HG03378 (cell line): ENCODE measurements around the gene GAS5.
"Not testable (repeated sequence)": the region's sequence is repeated elsewhere in the genome, so short reads cannot be mapped to it uniquely, and the experiment has no call there.

Source experiments
- ATAC-seq: cut with Tn5 transposase; IDR thresholded peaks from one replicate; pipeline ENCODE4 v1.9.1; 2021; ENCODE audit warnings: mild to moderate bottlenecking, moderate library complexity; ENCODE audit not compliant: unreplicated experiment

Gene GAS5

DNA sequence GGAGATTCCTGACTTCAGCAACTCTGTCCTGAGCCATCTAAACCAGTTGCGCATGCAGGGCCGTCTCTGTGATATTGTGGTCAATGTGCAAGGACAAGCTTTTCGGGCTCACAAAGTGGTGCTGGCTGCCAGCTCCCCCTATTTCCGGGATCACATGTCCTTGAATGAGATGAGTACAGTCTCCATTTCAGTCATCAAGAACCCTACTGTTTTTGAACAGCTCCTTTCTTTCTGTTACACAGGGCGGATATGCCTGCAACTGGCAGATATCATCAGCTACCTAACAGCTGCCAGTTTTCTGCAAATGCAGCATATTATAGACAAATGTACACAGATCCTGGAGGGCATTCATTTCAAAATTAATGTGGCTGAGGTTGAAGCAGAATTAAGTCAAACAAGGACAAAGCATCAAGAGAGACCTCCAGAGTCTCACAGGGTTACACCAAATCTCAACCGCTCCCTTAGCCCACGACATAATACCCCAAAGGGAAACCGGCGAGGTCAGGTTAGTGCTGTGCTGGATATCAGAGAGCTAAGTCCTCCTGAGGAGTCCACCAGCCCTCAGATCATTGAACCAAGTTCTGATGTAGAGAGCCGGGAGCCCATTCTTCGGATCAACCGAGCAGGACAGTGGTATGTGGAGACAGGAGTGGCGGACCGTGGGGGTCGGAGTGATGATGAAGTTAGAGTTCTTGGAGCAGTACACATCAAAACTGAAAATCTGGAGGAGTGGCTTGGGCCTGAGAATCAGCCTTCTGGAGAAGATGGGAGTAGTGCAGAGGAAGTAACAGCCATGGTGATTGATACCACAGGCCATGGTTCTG is 2.7 kb upstream of the GAS5 start:
- ATAC-seq = no peak

DNA sequence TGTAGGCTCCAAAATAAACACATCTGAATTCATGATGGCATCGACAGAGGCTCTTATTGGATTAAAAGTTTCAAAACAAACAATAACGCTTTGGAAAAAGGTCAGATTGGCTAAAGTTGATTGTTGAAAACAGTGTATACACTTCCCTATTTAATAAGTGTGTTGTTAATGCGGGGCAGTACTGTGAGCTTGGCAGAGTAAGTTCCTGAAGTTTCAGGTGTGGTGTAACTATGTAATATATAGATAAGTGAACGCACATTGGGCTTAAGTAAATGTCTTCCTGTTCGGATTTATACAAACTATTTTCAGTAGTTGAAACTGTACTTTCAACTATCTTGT is 1.2 kb upstream of the GAS5 start:
- no peak for ATAC-seq

DNA sequence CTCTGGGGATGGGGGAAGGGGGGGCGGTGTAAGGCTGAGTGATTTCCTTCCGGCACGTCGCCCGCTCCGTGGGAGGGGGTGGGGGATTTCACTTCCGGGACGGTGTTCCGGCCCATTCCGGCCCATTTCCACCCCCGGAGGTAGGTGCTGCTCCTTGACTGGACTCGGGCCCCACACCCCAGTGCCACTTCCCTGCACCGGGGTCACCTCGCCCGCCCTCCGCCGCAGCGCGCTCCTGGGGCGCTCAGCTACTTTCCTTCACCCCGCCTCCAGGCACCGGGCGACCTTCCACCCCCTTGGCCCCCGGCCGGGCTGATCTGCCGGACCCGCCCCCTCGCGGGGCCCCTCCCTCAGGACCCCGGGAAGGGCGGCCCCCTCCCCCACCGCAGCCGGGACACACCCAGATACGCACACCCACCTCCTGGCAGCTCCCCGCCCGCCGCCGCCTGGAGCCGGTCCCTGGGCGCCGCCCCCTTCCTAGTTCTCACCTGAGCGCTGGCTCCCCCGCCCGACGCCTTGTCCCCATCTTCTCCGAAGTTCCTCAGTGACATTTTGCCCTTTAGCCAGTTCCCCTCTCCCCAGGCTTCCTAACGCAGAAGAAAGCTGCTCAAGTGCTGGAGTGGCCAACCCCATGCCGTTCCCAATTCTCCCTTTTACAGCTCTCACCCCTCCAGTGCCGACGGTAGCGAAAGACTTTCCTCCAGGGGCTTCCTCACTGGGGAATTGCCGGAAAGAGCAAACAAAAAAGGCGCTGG is 654 bp upstream of the GAS5 start, which contains the start of gene ZBTB37:
TSS of gene ZBTB37 (plus strand) at position 115 of the 755 bp plus-strand sequence. CDS start 1,846 bp downstream, outside the sequence.
- ATAC-seq = peak; percentile 40

DNA sequence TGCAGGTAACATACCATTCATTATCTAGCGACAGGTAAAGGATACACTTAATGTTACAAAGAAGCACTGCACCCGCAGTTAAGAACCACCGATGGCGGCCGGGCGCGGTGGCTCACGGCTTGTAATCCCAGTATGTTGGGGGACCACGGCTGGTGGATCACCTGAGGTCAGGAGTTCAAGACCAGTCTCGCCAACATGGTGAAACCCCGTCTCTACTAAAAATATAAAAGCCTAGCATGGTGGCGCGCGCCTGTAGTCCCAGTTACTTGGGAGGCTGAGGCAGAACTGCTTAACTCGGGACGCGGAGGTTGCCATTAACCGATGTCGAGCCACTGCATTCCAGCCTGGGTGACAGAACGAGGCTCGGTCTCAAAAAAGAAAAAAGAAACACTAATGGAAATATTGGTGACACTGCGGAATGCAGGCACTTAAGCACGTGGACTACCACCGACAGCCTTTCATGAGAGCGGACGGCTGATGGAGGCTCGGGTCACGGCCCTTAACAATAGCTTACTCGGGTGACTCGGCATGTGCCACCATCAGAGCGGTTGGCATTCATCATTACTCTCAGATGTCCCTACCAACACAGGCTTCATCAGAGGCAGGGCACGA is 542 bp downstream of the GAS5 start:
- ATAC-seq = no peak

DNA sequence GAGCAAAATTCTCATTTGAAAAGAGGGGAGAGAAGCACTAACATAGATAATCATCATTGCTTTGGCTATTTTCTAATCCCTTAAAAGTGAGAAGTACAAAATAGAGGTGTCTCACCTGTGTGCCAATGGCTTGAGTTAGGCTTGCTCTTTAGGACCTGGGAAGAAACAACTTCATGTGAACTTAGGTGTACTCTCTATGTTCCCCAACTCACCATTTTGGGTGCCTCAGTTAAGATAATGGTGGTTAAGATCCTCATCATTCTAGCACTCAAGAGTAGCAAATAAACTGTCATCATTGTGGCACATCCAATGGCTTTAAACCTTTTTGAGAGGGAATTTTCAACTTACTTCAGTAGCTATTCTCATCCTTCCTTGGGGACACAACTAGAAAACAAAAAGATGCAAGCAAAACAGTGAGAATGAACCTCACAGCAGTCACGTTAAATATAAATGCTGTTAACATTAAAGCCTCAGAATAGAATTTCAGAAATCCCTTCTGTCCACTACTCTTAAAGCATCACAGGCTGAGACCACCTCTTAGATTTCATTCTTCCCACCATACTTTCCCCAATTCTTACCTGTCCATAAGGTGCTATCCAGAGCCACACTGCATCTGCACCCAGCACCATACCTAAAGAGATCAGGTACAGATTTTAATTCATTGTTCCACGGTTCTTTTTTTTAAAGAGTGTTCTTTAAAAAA is 1.2 kb downstream of the GAS5 start:
- no peak for ATAC-seq

DNA sequence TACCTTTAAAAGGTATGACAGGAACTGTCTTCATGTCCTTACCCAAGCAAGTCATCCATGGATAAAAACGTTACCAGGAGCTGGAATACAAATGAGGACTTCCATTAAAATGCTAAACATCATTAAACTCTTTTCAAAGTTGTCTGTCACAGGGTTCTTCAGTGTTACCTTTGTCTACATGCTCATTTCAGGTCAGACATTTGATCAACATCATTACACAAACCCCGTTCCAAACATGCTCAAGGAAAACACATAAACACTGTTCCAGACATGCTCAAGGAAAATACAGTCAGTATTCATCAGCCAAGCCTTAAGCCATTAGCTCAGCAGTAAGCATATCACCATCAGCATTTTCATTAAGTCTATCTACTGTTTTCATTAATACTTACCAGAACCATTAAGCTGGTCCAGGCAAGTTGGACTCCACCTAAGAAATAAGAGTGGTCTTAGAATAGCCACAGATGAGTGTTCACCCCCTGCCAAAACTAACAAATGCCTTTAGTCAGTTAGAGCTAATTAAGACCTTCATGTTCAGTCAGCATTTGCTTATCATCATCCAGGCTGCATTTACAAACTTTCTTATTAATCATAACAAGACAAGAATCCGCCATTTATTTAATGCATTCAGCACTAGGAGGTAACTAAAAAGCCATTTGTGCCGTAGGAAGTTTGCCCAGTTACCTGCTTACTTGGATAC is 2.2 kb downstream of the GAS5 start:
- ATAC-seq = no peak

DNA sequence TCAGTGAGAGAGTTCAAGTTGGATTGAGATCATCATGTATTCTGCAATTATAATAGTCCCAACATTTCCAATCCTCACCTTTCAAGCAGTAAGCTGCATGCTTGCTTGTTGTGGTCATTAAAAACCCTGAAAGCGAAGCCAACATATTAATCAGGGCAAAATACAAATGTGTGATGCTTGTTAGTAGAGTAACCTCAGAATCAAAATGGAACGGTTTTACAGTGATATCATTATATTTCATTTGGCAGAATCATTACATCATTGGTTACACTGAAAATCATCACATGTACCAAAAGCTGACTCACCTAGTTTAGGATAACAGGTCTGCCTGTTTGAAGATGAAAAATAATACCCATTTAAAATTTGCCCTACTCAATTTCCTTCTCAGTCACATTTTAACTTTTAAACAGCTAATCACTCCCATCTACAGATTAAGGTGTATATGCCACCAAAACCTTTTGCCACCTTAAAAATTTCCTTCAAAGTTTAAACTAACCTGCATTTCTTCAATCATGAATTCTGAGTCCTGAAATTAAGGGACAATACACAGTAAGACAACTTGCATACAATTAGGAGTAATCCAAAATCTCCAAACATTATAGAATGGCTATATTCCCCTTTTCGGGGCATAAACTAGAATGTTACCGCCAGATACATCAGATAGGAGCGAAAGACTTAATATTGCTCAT is 3.5 kb downstream of the GAS5 start:
- no peak for ATAC-seq

DNA sequence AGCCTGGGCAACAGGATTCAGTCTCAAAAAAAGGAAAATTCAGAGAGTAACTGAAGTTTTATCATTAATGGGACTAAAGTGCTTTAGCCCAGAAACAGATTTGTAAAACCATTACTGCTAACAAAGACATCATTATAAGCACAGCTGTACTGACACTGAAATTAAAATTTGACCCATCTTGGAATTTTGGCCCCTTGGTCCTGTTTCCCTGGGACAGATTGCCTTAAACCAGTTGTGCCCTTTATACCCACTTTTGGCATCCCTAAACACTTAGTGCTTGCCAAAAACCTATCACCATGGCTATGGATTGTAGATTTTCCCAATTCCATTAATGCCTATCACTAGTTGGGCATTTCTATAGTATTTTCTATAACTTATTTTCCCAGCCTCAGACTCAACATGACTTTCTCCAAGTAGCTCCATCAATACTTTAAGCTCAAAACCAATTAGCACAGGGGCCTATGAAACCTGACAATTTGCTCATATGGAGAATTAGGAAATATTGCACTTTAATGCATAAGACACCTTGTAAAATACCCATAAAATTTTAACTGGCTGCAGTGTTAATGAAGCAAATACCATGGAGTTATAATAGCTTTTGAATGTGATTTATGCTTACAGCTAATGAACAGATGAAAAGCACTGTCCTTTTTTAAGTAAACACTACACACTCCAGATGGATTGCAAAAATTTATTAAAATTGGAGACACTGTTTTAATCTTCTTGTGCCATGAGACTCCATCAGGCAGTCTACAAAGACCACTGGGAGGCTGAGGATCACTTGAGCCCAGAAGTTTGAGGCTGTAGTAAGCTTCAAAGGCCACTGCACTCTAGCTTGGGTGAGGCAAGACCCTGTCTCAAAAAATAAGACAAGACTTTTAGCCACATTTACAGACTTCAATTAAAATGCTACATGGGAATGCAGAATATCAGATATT is 4.3 kb downstream of the GAS5 start:
- no peak for ATAC-seq

DNA sequence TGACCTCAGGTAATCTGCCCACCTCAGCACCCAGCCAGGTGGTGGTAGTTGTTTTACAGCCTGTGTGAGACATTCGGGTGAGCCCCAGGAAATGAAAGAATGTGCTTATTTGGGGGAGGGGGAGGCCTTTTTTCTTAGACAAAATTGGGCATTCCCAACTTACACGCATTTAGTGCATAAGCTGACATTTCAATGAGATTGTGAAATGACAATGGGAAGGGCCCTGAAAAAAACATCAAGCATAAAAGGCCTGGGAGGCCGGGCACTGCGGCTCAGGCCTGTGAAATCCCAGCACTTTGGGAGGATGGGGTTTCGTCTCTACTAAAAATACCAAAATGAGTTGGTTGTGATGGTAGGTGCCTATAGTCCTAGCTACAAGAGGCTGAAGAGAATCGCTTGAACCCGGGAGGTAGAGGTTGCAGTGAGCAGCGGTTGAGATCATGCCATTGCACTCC is 5.0 kb downstream of the GAS5 start:
- ATAC-seq = no peak

DNA sequence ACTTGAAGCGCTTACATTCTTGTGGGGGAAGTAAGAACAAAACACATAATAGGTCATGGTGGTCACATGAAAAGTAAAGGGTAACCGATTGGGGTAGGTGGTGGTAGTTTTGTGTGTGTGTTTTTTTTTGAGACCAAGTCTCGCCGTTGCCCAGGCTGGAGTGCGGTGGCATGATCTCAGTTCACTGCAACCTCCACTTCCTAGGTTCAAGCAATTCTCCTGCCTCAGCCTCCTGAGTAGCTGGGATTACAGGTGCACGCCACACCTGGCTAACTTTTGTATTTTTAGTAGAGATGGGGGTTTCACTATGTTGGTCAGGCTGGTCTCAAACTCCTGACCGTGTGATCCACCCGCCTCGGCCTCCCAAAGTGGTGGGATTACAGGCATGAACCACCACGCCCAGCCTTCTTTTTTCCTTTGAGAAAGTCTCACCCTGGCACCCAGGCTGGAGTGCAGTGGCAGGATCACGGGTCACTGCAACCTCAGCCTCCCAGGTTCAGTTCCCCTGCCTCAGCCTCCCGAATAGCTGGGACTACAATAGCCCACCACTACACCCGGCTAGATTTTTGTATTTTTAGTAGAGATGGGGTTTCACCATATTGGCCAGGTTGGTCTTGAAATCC is 5.5 kb downstream of the GAS5 start:
- not testable (repeated sequence) for ATAC-seq

DNA sequence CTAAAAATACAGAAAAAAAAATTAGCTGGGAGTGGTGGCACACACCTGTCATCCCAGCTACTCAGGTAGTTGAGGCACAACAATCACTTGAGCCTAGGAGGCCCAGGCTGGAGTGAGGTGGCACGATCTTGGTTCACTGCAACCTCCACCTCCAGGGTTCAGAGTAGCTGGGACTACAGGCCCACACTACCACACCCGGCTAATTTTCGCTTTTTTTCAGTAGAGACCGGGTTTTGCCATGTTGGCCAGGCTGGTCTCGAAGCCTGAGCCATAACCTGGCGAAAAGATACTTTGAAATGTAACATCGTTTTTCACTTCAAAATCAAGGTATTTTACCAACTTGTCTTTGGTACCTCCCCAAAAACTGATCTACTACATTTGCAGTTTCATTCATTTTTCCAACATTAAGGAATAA is 6.1 kb downstream of the GAS5 start:
- no peak for ATAC-seq

DNA sequence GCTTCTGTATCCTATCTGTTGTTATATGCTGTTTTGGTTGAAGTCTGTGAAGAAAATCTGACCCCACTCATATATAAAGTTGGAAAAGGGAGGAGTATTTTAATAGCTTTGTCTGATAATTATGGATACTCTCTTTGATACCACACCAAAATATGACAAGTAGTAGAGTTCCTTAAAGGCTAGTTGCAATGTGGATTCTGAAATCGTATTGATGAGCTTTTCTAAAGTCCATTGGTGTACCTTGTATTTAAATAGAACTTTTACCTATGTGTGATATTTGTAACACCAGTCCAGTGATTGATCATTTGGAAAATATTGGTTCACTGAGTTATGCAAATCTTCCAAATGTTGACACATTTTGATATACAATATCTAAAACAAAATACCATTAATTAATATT is 7.7 kb downstream of the GAS5 start:
- ATAC-seq = no peak

DNA sequence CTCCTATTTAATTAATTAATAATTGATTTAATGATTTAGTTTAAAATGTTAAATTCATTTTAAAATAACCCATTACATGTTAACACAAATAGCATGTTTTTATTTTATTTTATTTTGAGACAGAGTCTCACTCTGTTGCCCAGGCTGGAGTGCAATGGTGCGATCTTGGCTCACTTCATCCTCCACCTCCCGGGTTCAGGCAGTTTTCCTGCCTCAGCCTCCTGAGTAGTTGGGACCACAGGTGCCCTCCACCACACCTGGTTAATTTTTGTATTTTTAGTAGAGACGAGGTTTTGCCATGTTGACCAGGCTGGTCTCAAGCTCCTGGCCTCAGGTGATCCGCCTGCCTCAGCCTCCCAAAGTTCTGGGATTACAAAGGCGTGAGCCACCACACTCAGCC is 8.2 kb downstream of the GAS5 start:
- ATAC-seq = not testable (repeated sequence)

DNA sequence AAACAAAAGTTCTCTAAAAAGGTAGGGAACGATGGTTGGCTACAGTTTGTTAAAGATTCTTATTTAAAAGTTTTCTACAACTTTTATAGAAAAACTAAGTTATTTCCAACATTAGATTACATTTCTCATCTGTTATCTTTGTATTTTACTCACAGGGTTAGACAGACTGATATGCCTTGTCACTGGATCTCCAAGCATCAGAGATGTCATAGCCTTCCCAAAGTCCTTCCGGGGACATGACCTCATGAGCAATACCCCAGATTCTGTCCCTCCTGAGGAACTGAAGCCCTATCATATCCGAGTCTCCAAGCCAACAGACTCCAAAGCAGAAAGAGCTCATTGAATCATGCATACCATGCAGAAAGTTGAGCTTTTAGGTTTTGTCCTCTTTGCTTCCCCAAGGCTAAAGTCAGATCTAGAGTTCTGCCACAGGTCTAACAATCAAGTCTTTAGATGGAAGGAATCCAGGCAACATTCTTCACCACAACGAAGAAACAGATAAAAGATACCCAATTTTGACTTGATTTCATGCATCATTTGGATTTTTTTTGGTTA is 10.3 kb downstream of the GAS5 start:
- no peak for ATAC-seq

DNA sequence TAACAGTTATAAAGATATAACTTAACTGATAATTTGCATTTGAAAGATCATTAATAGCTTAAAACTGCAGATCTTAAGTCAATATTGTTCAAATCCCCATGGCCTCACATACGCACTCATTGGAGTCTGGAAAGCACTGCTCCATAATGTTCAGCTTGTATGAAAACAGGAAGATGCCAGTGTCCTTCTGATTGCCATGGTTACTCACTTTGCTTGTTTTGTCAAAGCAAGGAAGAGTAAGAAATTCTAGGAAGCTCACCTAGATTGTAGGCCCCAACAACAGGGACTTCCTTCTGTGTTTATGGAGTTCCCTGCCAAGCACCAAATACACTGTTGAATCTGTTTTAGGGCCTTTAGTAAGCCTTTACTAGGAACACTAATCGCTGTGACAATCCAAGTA is 10.9 kb downstream of the GAS5 start:
- ATAC-seq = no peak

DNA sequence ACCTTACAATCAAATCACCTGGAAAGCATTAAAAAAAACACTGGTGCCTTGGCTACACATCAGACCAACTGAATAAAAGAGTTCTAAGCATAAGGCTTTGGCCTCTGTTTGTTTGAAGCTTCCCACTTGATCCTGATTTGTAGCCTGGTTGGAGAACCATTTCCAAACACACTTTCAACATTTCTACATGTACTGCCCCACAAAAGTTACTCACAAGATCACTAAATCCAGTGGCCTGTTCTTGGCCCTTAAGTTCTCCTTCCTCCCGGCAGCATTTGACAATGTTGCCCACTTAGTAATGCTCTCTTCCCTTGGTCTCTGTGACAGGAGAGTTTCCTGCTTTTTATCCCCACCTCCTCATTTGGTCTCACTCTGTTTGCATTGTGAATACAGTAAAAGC is 11.8 kb downstream of the GAS5 start:
- no peak for ATAC-seq

DNA sequence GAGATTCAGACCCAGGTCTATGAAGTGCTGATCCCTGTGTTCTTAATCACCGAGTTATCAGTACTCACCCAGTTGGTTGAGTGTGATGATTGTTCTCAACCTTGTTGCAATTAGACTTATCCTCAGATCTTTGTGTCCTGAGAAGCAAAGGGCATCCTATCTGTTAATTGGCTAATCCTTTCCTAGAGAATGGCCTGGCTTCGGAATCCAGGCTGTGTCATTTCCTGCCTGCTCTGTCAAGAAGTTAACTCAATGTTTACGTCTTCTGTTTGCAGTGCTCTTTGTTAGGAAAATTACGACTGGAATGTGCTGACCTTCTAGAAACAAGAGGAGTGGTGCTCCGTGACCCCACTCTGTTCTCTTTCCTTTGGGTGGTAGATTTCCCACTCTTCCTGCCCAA is 14.7 kb downstream of the GAS5 start:
- ATAC-seq = no peak

DNA sequence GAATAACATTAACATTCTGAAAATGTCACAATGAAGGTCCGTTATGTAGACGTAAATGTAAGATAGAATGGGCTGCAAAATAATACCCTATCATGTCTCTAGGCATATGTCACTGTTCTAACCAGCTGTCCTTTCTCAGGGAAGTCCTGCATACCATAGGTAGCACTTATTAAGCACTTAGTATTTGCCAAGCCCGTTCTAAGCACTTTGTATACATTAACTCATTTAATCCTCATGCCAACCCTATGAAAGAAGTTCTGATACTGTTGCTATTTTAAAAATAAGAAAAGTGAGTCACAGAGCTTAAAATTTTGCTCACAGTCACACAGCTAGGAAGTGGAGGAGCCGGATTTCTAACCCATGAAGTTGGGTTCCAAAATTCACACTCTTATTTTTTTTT is 15.7 kb downstream of the GAS5 start:
- no peak for ATAC-seq
